DOHH2 (cell line): ENCODE measurements around the gene TMEM132D.

Source experiments
- H3F3A ChIP-seq: fragments of 200-600 bp; sonication (generic), shearing (Covaris generic); 2 replicates; pipeline ENCODE4 v1.6.0; 2016; ENCODE audit warnings: antibody characterized with exemption, mild to moderate bottlenecking; ENCODE audit not compliant: control insufficient read depth, insufficient read depth
- H3K27ac ChIP-seq: fragments of 200-600 bp; sonication (generic); 2 replicates; pipeline ENCODE4 v1.5.1; 2014; ENCODE audit warnings: low read depth, mild to moderate bottlenecking, low read length, moderate library complexity
- H3K27me3 ChIP-seq: fragments of 200-600 bp; sonication (generic); 2 replicates; pipeline ENCODE4 v1.6.1; 2014; ENCODE audit warnings: mild to moderate bottlenecking, low read length, mixed read lengths; ENCODE audit not compliant: control insufficient read depth
- H3K36me3 ChIP-seq: fragments of 200-600 bp; sonication (generic); 2 replicates; pipeline ENCODE4 v1.6.1; 2014; ENCODE audit warnings: mild to moderate bottlenecking, low read length, moderate library complexity, mixed read lengths; ENCODE audit not compliant: control insufficient read depth
- H3K4me1 ChIP-seq: fragments of 200-600 bp; sonication (generic); 2 replicates; pipeline ENCODE4 v1.6.1; 2014; ENCODE audit warnings: mild to moderate bottlenecking, low read length, mixed read lengths; ENCODE audit not compliant: control insufficient read depth
- H3K4me2 ChIP-seq: fragments of 200-600 bp; sonication (generic); 2 replicates; pipeline ENCODE4 v1.6.0; 2014; ENCODE audit warnings: mild to moderate bottlenecking, low read length, moderate library complexity
- H3K4me3 ChIP-seq: fragments of 200-600 bp; sonication (generic); 2 replicates; pipeline ENCODE4 v1.5.1; 2014; ENCODE audit warnings: mild to moderate bottlenecking, low read length, mixed read lengths
- H3K79me2 ChIP-seq: fragments of 200-600 bp; sonication (generic); 2 replicates; pipeline ENCODE4 v1.6.1; 2014; ENCODE audit warnings: mild to moderate bottlenecking, low read length, mixed read lengths; ENCODE audit not compliant: control insufficient read depth
- H3K9me2 ChIP-seq: fragments of 200-600 bp; sonication (generic); replicated peaks from 2 replicates; pipeline ENCODE4 v1.6.1; 2014; ENCODE audit warnings: mild to moderate bottlenecking, low read length, mixed read lengths; ENCODE audit not compliant: control insufficient read depth
- H3K9me3 ChIP-seq: fragments of 200-600 bp; sonication (generic); 2 replicates; pipeline ENCODE4 v1.6.1; 2014; ENCODE audit warnings: antibody characterized with exemption, low read length, mixed read lengths; ENCODE audit not compliant: control insufficient read depth, insufficient read depth
- H4K20me1 ChIP-seq: fragments of 200-600 bp; sonication (generic); 2 replicates; pipeline ENCODE4 v1.6.0; 2014; ENCODE audit warnings: low read depth, mild to moderate bottlenecking, antibody characterized with exemption, low read length, moderate library complexity; ENCODE audit not compliant: control insufficient read depth, insufficient read depth
- EZH2phosphoT487 ChIP-seq: fragments of 200-600 bp; sonication (generic); IDR thresholded peaks from 2 replicates; pipeline ENCODE4 v1.6.1; 2017; ENCODE audit warnings: borderline replicate concordance, mild to moderate bottlenecking, antibody characterized with exemption, low read length, moderate library complexity, mixed read lengths
- TF ChIP-seq, protein P1 (sequence below): fragments of 200-600 bp; sonication (generic); IDR thresholded peaks from one replicate; pipeline ENCODE4 v1.5.1; 2014; ENCODE audit warnings: antibody characterized with exemption, mild to moderate bottlenecking, low read depth, low read length; ENCODE audit not compliant: poor library complexity, severe bottlenecking

TMEM132D gene

DNA sequence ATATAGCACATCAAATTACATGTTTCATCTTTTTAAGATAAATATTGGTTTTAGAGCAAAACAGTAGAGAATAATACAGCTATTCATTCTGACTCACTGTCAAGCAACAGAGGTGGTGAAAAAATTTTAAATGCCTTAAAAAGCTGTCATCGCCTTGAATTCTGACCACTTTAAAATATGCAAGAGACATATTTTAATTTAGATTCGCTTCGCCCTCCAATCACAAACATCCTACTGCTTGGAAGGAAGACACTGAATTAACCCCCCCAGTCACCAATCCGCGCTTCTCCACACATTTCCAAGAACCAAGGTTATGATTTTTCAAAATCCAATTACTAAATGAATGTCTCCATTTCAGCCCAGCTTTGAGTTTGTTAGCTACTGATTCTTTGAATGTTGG, 112.4 kb downstream of the TMEM132D start:
- Histone ChIP-seq H3K4me3 (no peak overlapping the region), H3K9me3 (no peaks in the 10 kb centered on the region)

DNA sequence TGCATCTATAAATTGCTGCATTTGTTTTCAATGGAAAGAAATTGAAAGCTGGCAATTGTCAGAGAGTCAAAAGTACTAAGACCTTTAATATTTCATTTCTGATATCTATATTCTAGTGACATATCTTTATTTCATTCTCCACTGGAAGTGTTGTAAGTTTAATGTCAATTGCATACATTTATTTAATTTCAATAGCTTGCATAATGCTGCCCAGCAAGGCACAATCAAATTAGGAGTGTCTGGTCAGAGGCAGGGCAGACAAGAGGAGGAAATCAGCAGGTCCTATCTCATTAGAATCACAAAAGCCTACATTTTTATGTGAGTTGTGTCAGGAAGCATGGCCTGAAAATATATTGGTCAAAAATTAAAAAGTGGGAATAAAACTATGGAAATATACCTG, 112.9 kb downstream of the TMEM132D start:
- no peaks in the 10 kb centered on the region for H3F3A ChIP-seq
- no peaks in the 10 kb centered on the region for H3K9me2 ChIP-seq
- no peak overlapping the region for H3K4me2 ChIP-seq
- no peaks in the 10 kb centered on the region for H3K4me1 ChIP-seq
- H3K27me3 ChIP-seq = no peaks in the 10 kb centered on the region
- no peak overlapping the region for H3K27ac ChIP-seq
- no peaks in the 10 kb centered on the region for H3K36me3 ChIP-seq
- H3K79me2 ChIP-seq = no peaks in the 10 kb centered on the region
- TF ChIP-seq EZH2phosphoT487 = no peak
- TF ChIP-seq, protein P1, sequence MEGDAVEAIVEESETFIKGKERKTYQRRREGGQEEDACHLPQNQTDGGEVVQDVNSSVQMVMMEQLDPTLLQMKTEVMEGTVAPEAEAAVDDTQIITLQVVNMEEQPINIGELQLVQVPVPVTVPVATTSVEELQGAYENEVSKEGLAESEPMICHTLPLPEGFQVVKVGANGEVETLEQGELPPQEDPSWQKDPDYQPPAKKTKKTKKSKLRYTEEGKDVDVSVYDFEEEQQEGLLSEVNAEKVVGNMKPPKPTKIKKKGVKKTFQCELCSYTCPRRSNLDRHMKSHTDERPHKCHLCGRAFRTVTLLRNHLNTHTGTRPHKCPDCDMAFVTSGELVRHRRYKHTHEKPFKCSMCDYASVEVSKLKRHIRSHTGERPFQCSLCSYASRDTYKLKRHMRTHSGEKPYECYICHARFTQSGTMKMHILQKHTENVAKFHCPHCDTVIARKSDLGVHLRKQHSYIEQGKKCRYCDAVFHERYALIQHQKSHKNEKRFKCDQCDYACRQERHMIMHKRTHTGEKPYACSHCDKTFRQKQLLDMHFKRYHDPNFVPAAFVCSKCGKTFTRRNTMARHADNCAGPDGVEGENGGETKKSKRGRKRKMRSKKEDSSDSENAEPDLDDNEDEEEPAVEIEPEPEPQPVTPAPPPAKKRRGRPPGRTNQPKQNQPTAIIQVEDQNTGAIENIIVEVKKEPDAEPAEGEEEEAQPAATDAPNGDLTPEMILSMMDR = no peak
- no peak overlapping the region for H3K4me3 ChIP-seq
- no peaks in the 10 kb centered on the region for H4K20me1 ChIP-seq
- H3K9me3 ChIP-seq = no peaks in the 10 kb centered on the region

More for the DNA sequence above, 112.4 kb downstream of the TMEM132D start:
- Histone ChIP-seq H3K4me1 (no peaks in the 10 kb centered on the region), H4K20me1 (no peaks in the 10 kb centered on the region), H3K36me3 (no peaks in the 10 kb centered on the region), H3K9me2 (no peaks in the 10 kb centered on the region), H3K27me3 (no peaks in the 10 kb centered on the region), H3K79me2 (no peaks in the 10 kb centered on the region), H3K4me2 (no peak overlapping the region), H3K27ac (no peak overlapping the region), H3F3A (no peaks in the 10 kb centered on the region)
- no peak for TF ChIP-seq EZH2phosphoT487
- TF ChIP-seq, protein P1 = no peak

DNA sequence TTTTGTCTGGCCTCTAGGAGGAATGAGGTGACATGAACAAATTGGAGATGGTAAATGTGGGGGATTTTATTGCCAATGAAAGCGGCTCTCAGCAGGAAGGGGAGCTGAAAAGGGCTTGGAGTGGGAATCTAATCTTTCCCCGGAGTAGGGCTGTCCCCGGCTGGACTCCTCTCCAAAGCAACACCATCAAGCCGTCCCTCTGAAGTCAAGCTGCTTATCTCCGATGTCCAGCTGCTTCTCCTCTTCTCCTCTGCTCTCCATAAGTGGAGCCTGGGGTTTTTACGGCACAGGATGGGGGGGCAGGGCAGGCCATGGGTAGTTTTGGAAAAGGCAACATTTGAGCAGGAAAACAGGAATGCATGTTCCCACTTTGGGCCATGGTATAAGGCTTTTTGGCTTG, 113.5 kb downstream of the TMEM132D start:
- no peaks in the 10 kb centered on the region for H3K9me3 ChIP-seq
- H3K79me2 ChIP-seq = no peaks in the 10 kb centered on the region
- H3K4me1 ChIP-seq = no peaks in the 10 kb centered on the region
- no peak overlapping the region for H3K4me2 ChIP-seq
- no peaks in the 10 kb centered on the region for H3F3A ChIP-seq
- no peaks in the 10 kb centered on the region for H3K9me2 ChIP-seq
- H3K4me3 ChIP-seq = no peak overlapping the region
- TF ChIP-seq, protein P1 = no peak
- TF ChIP-seq EZH2phosphoT487 = no peak
- H3K36me3 ChIP-seq = no peaks in the 10 kb centered on the region
- H3K27ac ChIP-seq = no peak overlapping the region
- no peaks in the 10 kb centered on the region for H3K27me3 ChIP-seq
- H4K20me1 ChIP-seq = no peaks in the 10 kb centered on the region

DNA sequence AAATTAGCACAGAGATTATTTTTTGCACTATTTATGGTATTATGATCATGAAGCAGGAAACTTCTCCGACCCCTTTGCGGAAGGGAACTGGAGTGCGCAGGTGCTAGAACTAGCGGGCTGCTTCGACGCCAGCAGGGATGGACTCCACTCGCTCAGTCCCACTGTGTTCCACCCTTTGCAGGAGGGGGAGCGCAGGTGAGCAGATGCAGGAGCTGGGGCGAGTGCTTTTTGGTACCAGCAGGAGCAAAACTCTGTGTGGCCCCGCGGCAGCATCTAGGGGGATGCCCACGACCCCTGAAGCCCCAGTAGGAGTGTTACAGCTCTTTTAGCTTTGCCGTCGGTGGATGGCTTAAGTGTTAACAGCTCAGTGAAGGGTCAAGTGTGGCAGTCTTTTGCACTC, 113.9 kb downstream of the TMEM132D start:
- Histone ChIP-seq H3K9me2 (no peaks in the 10 kb centered on the region), H3F3A (no peaks in the 10 kb centered on the region), H3K27me3 (no peaks in the 10 kb centered on the region), H3K4me3 (no peak overlapping the region), H3K27ac (no peak overlapping the region), H4K20me1 (no peaks in the 10 kb centered on the region), H3K36me3 (no peaks in the 10 kb centered on the region), H3K79me2 (no peaks in the 10 kb centered on the region), H3K4me2 (no peak overlapping the region), H3K4me1 (no peaks in the 10 kb centered on the region), H3K9me3 (no peaks in the 10 kb centered on the region)
- TF ChIP-seq, protein P1 = no peak
- TF ChIP-seq EZH2phosphoT487 = no peak
